Transverse colon (tissue), 4 donors: ENCODE data around the gene BRS3. TPM values are rescaled to one million over a fixed set of nuclear protein-coding genes. Genes with fewer than 3 reads are reported as not detected.

Experiments used
- DNase-seq: peaks from one replicate; pipeline ENCODE4 v3.0.0-alpha.2; 2019
- H3K27ac ChIP-seq, 4 donors: fragments of 200-600 bp; sonication (generic); 2 replicates each; pipeline ENCODE4 v1.5.1; 2016 to 2018; ENCODE audit warnings: inconsistent platforms in 4 of 4
- H3K27me3 ChIP-seq: fragments of 200-600 bp; sonication (generic); 2 replicates; pipeline ENCODE4 v1.5.1; 2017; ENCODE audit warnings: inconsistent platforms
- H3K36me3 ChIP-seq, 4 donors: fragments of 200-600 bp; sonication (generic); 2 replicates each; pipeline ENCODE4 v1.5.1; 2017 to 2019; ENCODE audit warnings: inconsistent platforms in 4 of 4
- H3K4me1 ChIP-seq, 4 donors: fragments of 200-600 bp; sonication (generic); 2 replicates each; pipeline ENCODE4 v1.5.1; 2017 to 2020; ENCODE audit warnings: inconsistent platforms in 4 of 4
- H3K4me3 ChIP-seq, 4 donors: fragments of 200-600 bp; sonication (generic); 1 replicate in 1 of 4; 2 replicates in 3 of 4; pipeline versions ENCODE4 v1.5.1 to v1.6.1; 2017 to 2019; ENCODE audit warnings: inconsistent platforms in 4 of 4
- H3K9me3 ChIP-seq, 2 donors: fragments of 200-600 bp; sonication (generic); 2 replicates each; pipeline ENCODE4 v1.5.1; 2017 to 2019; ENCODE audit warnings: inconsistent platforms in 2 of 2
- EP300 ChIP-seq: sonication (generic); formaldehyde crosslinking; IDR thresholded peaks from one replicate; pipeline ENCODE4 v1.6.1; 2017; ENCODE audit warnings: antibody characterized with exemption, low read depth
- POLR2A ChIP-seq: fragments of 450-650 bp; IDR thresholded peaks from one replicate; pipeline ENCODE4 v1.6.1; 2016; ENCODE audit warnings: antibody characterized with exemption, mild to moderate bottlenecking, moderate library complexity
- POLR2AphosphoS5 ChIP-seq, 3 donors: sonication (generic); formaldehyde crosslinking; IDR thresholded peaks; one replicate each; pipeline ENCODE4 v1.6.1; 2016; ENCODE audit warnings: antibody characterized with exemption in 3 of 3
- WGBS, 2 donors: methylation state at CpG; one replicate each; pipeline ENCODE4 v1.1.5; 2018; ENCODE audit warnings: low coverage in 1 of 2; 5-methylcytosine and 5-hydroxymethylcytosine counted together
- in situ Hi-C, 4 donors: fragments of 200-750 bp; cut with MboI; loops; one replicate each; pipeline versions ENCODE4 v1.15.0 to v1.15.1; 2017; ENCODE audit warnings: low sequenced_read_pairs in 3 of 4, low pct_ligation_motif_present in 1 of 4, low pct_unique_long_range_greater_than_20kb in 1 of 4
- intact Hi-C: fragments of 100-400 bp; cut with DNase I; formaldehyde crosslinking; loops from one replicate; pipeline ENCODE4 v1.15.1; 2023; ENCODE audit warnings: low total_unique reads
- total RNA-seq, 4 donors: library from RNA; depleted of rRNA; stranded (reverse); fragments of >200 nt; gene quantifications; one replicate each; pipeline ENCODE4 v1.1.0, GENCODE V29; 2016
- TF ChIP-seq, protein P1 (sequence below), 5 experiments: fragments of 200-600 bp in 3 of 5; fragments of 450-650 bp in 2 of 5; sonication (generic) in 3 of 5; IDR thresholded peaks; 1 replicate in 2 of 5; 2 replicates in 3 of 5; pipeline ENCODE4 v1.5.1; 2016 to 2017; ENCODE audit warnings: antibody characterized with exemption in 5 of 5, inconsistent platforms in 3 of 5, mild to moderate bottlenecking in 2 of 5, moderate library complexity in 1 of 5

BRS3 gene
- total RNA-seq, 4 donors from 2014 or later: not detected

DNA sequence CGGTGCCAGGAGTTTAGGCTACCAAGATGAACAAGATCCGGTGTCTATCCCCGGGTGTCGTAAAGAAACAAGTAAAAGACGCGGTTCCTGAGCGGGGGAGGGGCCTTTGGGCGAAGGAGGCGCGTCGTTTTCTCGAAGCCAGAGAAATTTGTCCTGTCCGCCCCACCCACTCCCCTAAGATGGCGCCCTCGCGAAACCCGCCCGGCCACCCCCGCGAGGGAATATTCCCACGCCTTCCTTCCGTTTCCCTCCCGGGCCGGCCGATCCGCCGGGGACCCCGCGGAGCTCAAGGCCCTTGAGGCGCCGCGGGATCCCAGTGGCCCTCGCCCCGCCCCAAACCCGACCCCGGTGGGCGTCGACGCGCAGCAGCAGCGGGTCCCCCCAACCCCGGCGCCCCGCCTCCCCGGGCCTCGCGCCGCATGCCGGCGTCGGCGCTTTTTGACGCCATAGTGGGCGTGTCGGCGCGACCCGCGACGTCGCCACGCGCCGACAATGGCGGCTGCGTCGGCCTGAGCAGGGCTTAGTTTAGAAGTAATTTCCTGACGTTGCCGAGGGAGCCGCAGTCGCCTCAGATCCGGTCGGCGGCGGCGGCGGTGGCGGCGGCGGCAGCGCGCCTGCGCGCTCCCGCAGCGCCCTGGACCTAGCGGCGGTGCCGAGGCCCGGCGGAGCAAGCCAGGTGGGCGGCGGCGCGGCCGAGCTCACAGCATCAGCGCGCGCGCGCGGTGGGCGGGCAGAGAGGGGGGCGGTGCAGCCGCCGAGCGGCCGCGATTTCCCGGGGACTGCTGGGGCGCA is 9.2 kb downstream of the BRS3 start:
- Histone ChIP-seq H3K27me3 (no peaks in the 10 kb centered on the region), H3K36me3 (no peaks in the 10 kb centered on the region), H3K27ac (peak overlapping the region; percentile 89 to 97 (median 96)), H3K4me3 (peak overlapping the region; percentile 55 to 70 (median 58)), H3K9me3 (no peaks in the 10 kb centered on the region), H3K4me1 (peaks cover 0 to 16% (median 3%) of the 10 kb centered on the region in 4 donors)
- TF ChIP-seq POLR2AphosphoS5 (IDR thresholded peaks at IDR 0.05) (peak in 1 of 3 donors; percentile 11), EP300 (no peak), POLR2A (peak; percentile 34)
- TF ChIP-seq, protein P1, sequence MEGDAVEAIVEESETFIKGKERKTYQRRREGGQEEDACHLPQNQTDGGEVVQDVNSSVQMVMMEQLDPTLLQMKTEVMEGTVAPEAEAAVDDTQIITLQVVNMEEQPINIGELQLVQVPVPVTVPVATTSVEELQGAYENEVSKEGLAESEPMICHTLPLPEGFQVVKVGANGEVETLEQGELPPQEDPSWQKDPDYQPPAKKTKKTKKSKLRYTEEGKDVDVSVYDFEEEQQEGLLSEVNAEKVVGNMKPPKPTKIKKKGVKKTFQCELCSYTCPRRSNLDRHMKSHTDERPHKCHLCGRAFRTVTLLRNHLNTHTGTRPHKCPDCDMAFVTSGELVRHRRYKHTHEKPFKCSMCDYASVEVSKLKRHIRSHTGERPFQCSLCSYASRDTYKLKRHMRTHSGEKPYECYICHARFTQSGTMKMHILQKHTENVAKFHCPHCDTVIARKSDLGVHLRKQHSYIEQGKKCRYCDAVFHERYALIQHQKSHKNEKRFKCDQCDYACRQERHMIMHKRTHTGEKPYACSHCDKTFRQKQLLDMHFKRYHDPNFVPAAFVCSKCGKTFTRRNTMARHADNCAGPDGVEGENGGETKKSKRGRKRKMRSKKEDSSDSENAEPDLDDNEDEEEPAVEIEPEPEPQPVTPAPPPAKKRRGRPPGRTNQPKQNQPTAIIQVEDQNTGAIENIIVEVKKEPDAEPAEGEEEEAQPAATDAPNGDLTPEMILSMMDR (IDR thresholded peaks at IDR 0.05): no peak
- peak; percentile 88 for DNase-seq
- in situ Hi-C loops: no loop called here
- intact Hi-C loops: no loop called here
- 57% methylated on average over 94 of the region's 111 CpGs; no CpG with 5 or more reads in 1 of the 2 donors for WGBS, 2 donors

DNA sequence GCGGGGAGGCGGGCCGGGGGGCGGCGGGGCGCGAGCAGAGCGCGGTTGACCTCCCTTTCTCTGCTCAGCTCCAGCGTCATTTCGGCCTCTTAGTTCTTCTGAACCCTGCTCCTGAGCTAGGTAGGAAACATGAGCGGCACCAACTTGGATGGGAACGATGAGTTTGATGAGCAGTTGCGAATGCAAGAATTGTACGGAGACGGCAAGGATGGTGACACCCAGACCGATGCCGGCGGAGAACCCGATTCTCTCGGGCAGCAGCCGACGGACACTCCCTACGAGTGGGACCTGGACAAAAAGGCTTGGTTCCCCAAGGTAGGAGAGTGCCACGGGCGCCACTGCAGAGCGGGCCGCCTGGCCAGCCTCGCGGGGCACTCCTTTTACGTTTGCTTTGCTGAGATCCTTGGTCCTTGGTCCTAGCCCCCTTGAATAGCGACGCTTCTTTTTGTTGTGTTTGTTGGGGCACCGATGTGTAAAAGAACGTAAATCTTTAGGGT is 9.9 kb downstream of the BRS3 start, which contains the start of gene HTATSF1:
Gene HTATSF1, plus strand, starts transcription at position 37 of the 497 bp plus-strand sequence. Its CDS starts 93 bp downstream, at position 130.
- WGBS, 2 donors: 35% methylated on average over 35 of the region's 35 CpGs; no CpG with 5 or more reads in 1 of the 2 donors
- intact Hi-C loops (no loop called here), in situ Hi-C loops (no loop called here)
- no peaks in the 10 kb centered on the region for H3K9me3 ChIP-seq
- peak within 1 kb of the TSS; percentile 55 to 70 (median 58) for H3K4me3 ChIP-seq
- H3K27ac ChIP-seq: peak within 1 kb of the TSS; percentile 89 to 97 (median 96)
- H3K27me3 ChIP-seq: no peaks in the 10 kb centered on the region
- DNase-seq: no peak
- peaks cover 0 to 16% (median 3%) of the 10 kb centered on the region in 4 donors for H3K4me1 ChIP-seq
- H3K36me3 ChIP-seq: no peaks in the 10 kb centered on the region
- TF ChIP-seq, protein P1 (IDR thresholded peaks at IDR 0.05): no peak
- no peak for TF ChIP-seq EP300
- no peak for TF ChIP-seq POLR2AphosphoS5 (IDR thresholded peaks at IDR 0.05)
- TF ChIP-seq POLR2A: no peak

DNA sequence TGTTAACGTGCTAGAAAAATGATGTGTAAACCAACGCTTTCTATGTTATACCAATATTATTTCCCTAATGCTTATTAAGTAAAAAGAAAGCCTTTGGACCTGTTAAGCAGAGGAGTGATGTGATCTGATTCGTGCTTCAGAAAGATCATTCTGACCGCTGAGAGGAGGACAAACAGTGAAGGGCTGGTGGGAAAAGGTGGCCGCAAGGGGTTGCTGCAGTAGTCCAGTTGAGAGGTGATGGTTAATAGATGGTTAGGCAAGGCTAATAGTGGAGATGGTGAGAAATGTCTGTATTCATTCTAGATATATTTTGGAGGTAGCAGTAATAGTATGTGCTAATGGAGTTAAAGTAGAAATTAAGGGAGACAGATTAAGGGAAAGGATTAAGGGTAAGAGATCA is 31.3 kb downstream of the BRS3 start:
- in situ Hi-C loops: no loop called here
- WGBS, 2 donors: 60 to 73% methylated on average over 2 to 5 of the region's 5 CpGs
- no peak for TF ChIP-seq POLR2AphosphoS5 (IDR thresholded peaks at IDR 0.05)
- TF ChIP-seq POLR2A: no peak
- TF ChIP-seq EP300: no peak
- TF ChIP-seq, protein P1 (IDR thresholded peaks at IDR 0.05): no peak

DNA sequence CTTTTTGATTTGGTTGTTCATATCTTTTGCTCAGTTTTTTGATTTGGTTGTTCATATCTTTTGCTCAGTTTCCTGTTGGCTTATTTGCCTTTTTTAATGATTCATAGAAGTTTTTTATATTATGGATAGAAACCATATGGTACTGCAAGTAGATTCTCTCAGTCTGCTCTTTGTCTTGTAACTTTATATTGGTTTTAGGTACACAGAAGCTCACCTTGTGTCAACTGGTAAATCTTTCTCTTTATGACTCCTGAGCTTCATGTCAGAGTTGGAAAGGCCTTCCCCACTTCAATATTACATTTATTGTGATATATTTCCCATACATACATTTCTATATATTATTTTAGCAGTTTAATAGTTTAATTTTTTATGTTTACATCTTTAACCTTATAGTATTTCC is 36.0 kb downstream of the BRS3 start:
- TF ChIP-seq, protein P1 (IDR thresholded peaks at IDR 0.05): no peak
- TF ChIP-seq POLR2A (no peak), POLR2AphosphoS5 (IDR thresholded peaks at IDR 0.05) (no peak), EP300 (no peak)
- H3K4me1 ChIP-seq: peaks cover 4 to 16% (median 5%) of the 10 kb centered on the region in 4 donors
- H3K27me3 ChIP-seq: no peaks in the 10 kb centered on the region
- intact Hi-C loops (no loop called here), in situ Hi-C loops (no loop called here)
- no peak overlapping the region for H3K4me3 ChIP-seq
- DNase-seq: no peak
- no peaks in the 10 kb centered on the region for H3K36me3 ChIP-seq
- H3K27ac ChIP-seq: no peak overlapping the region
- no peaks in the 10 kb centered on the region for H3K9me3 ChIP-seq

More for the DNA sequence above, 31.3 kb downstream of the BRS3 start:
- H3K9me3 ChIP-seq: no peaks in the 10 kb centered on the region
- H3K27ac ChIP-seq: no peak overlapping the region
- DNase-seq: no peak
- no peak overlapping the region for H3K4me3 ChIP-seq
- no peaks in the 10 kb centered on the region for H3K27me3 ChIP-seq
- H3K36me3 ChIP-seq: no peaks in the 10 kb centered on the region
- no peaks in the 10 kb centered on the region for H3K4me1 ChIP-seq
- intact Hi-C loops: no loop called here
